ENCODE measurements around the gene LIFR.
A peak's percentile ranks its signal among the peaks of the same experiment; 100 is the strongest.

DNA sequence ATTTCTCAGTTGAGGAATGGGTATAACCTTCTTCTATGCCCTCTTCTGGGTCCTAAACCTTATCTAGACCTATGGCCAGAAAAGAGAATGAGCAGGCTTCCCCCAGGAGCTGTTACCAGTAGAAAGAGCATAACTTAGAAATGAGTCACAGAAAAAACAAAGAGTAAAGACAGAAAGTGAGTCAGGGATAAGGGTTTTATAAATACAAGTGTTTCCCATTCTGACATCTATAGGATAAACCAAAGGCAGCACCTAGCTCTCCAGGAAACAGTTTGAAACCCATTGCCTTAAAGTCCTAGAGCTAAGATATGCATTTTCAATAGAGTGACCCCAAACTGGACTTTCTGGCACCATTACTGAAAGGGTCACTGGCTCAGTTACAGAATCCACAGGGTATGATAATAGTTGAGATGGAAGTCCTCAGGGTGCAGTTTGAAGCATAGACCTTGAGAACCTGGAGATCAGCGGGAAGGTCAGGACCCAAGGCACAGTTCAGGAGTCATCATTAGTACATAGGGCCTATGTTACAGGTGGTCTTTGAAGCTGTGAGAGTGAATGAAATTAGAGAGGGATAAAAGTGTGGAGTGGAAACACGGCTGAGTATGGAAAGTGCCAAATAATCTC is 42.7 kb upstream of the LIFR start:
- peak; percentile 34 for TF ChIP-seq POLR2AphosphoS5 (IDR thresholded peaks at IDR 0.05; ENCODE audit: insufficient read depth, low read depth, low read length)
- TF ChIP-seq POLR2A (IDR thresholded peaks at IDR 0.05; ENCODE audit: low read depth, low read length): no peak
- TF ChIP-seq, protein P1, sequence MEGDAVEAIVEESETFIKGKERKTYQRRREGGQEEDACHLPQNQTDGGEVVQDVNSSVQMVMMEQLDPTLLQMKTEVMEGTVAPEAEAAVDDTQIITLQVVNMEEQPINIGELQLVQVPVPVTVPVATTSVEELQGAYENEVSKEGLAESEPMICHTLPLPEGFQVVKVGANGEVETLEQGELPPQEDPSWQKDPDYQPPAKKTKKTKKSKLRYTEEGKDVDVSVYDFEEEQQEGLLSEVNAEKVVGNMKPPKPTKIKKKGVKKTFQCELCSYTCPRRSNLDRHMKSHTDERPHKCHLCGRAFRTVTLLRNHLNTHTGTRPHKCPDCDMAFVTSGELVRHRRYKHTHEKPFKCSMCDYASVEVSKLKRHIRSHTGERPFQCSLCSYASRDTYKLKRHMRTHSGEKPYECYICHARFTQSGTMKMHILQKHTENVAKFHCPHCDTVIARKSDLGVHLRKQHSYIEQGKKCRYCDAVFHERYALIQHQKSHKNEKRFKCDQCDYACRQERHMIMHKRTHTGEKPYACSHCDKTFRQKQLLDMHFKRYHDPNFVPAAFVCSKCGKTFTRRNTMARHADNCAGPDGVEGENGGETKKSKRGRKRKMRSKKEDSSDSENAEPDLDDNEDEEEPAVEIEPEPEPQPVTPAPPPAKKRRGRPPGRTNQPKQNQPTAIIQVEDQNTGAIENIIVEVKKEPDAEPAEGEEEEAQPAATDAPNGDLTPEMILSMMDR (IDR thresholded peaks at IDR 0.05; ENCODE audit: extremely low read depth in 1 of 2, insufficient read depth in 1 of 2, low read depth in 1 of 2, low read length in 2 of 2): no peak
- TF ChIP-seq EZH2 (IDR thresholded peaks at IDR 0.05; ENCODE audit: borderline replicate concordance, low read depth, low read length, severe bottlenecking): no peak
- peak; percentile 95 for TF ChIP-seq FOS (IDR thresholded peaks at IDR 0.05; ENCODE audit: borderline replicate concordance, insufficient read depth, low read length)
- TF ChIP-seq, protein P2, sequence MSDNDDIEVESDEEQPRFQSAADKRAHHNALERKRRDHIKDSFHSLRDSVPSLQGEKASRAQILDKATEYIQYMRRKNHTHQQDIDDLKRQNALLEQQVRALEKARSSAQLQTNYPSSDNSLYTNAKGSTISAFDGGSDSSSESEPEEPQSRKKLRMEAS (IDR thresholded peaks at IDR 0.05; ENCODE audit: insufficient read depth, insufficient read length): no peak
- TF ChIP-seq GATA2 (IDR thresholded peaks at IDR 0.05; ENCODE audit: insufficient read depth, insufficient read length, low read depth, low read length): peak; percentile 79
